Neural cell (in vitro differentiated cells): ENCODE measurements around the gene B4GALT4.

Experiments
- EP300 ChIP-seq: fragments of 450-650 bp; conservative IDR thresholded peaks from 2 replicates; pipeline ENCODE4 v1.6.1; 2014; ENCODE audit warnings: antibody characterized with exemption, mild to moderate bottlenecking, moderate library complexity; ENCODE audit not compliant: poor library complexity, severe bottlenecking
- POLR2AphosphoS5 ChIP-seq: IDR thresholded peaks from 2 replicates; pipeline ENCODE4 v1.6.1; 2012
- TF ChIP-seq, protein P1 (sequence below): fragments of 450-650 bp; IDR thresholded peaks from 2 replicates; pipeline ENCODE4 v1.5.1; 2014; ENCODE audit warnings: antibody characterized with exemption, mild to moderate bottlenecking, moderate library complexity; ENCODE audit not compliant: poor library complexity, severe bottlenecking

DNA sequence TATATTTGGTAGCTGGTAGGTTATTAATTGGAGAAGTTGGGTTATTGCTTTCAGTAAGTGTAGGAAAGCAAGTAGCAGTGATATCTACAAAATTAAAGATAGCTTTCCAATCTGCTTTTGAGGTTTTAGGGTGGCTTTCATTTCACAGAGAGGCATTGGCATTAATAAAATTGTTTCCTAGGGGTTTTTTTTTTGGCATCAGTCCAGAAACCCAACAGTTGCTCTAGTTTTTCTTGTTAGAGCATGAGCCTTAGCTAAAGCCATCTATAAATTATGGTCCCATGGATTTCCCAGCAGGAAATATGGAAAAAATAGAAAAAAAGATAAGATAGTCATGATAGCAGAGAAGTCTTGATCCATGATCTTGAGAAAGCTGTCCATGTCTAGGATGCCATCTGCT is 3.0 kb upstream of the B4GALT4 start:
- TF ChIP-seq, protein P1, sequence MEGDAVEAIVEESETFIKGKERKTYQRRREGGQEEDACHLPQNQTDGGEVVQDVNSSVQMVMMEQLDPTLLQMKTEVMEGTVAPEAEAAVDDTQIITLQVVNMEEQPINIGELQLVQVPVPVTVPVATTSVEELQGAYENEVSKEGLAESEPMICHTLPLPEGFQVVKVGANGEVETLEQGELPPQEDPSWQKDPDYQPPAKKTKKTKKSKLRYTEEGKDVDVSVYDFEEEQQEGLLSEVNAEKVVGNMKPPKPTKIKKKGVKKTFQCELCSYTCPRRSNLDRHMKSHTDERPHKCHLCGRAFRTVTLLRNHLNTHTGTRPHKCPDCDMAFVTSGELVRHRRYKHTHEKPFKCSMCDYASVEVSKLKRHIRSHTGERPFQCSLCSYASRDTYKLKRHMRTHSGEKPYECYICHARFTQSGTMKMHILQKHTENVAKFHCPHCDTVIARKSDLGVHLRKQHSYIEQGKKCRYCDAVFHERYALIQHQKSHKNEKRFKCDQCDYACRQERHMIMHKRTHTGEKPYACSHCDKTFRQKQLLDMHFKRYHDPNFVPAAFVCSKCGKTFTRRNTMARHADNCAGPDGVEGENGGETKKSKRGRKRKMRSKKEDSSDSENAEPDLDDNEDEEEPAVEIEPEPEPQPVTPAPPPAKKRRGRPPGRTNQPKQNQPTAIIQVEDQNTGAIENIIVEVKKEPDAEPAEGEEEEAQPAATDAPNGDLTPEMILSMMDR, result no peak
- TF ChIP-seq EP300, result no peak
- no peak for TF ChIP-seq POLR2AphosphoS5
